Skin of body (tissue), 2 donors: ENCODE data around the gene TEX48. TPM values are rescaled to one million over a fixed set of nuclear protein-coding genes. Genes with fewer than 3 reads are reported as not detected.

Source experiments
- DNase-seq: peaks from one replicate; lab custom pipeline; 2025; lab: John Stamatoyannopoulos, UW
- total RNA-seq: library from RNA; depleted of rRNA; stranded (reverse); fragments of >200 nt; gene quantifications from one replicate; pipeline ENCODE4 v1.2.3, GENCODE V29; 2014

TEX48 gene
- total RNA-seq: not detected

GRCh38 chr9:114681594-114682332, at the start of gene TEX48:
Gene TEX48 (minus strand): TSS chr9:114682192. CDS start chr9:114671723, 10,469 bp downstream.
- no peak for DNase-seq

- DNase-seq: no peak
These were observed 49.7 kb upstream of the TEX48 start for GRCh38 chr9:114731701-114732100.

- no peak for DNase-seq
These were observed 47.7 kb upstream of the TEX48 start for GRCh38 chr9:114729706-114730105.

GRCh38 chr9:114725930-114726329, 43.9 kb upstream of the TEX48 start:
- no peak for DNase-seq

GRCh38 chr9:114724744-114725143, 42.8 kb upstream of the TEX48 start:
- no peak for DNase-seq

GRCh38 chr9:114723931-114724330, 41.9 kb upstream of the TEX48 start:
- no peak for DNase-seq

- DNase-seq: no peak
These were observed 41.1 kb upstream of the TEX48 start for GRCh38 chr9:114722937-114723620.

- peak; percentile 66 for DNase-seq
These were observed 40.2 kb upstream of the TEX48 start for GRCh38 chr9:114722081-114722621.

GRCh38 chr9:114721491-114722079, 39.6 kb upstream of the TEX48 start:
- DNase-seq: no peak

- DNase-seq: no peak
These were observed 38.2 kb upstream of the TEX48 start for GRCh38 chr9:114720086-114720676.

GRCh38 chr9:114719290-114719689, 37.3 kb upstream of the TEX48 start:
- no peak for DNase-seq

- no peak for DNase-seq
These were observed 36.8 kb upstream of the TEX48 start for GRCh38 chr9:114718801-114719221.

GRCh38 chr9:114717908-114718486, 36.0 kb upstream of the TEX48 start:
- DNase-seq: no peak

- DNase-seq: no peak
These were observed 27.6 kb upstream of the TEX48 start for GRCh38 chr9:114709636-114710035.

- no peak for DNase-seq
These were observed 24.7 kb upstream of the TEX48 start for GRCh38 chr9:114706711-114707110.

- no peak for DNase-seq
These were observed 20.0 kb upstream of the TEX48 start for GRCh38 chr9:114701988-114702387.

GRCh38 chr9:114697951-114698351, 16.0 kb upstream of the TEX48 start:
- no peak for DNase-seq

GRCh38 chr9:114696814-114697544, 15.0 kb upstream of the TEX48 start:
- DNase-seq: no peak

GRCh38 chr9:114695948-114696347, 14.0 kb upstream of the TEX48 start:
- no peak for DNase-seq

GRCh38 chr9:114694719-114695269, 12.8 kb upstream of the TEX48 start:
- DNase-seq: no peak
